ENCODE measurements around the gene LSAMP. TPM values are rescaled to one million over a fixed set of nuclear protein-coding genes. Genes with fewer than 3 reads are reported as not detected.

LSAMP gene
- total and polyA plus RNA-seq, 2 donors (not counting 3 experiments of a cell fraction or from before 2014, with no cell fraction given): not detected

DNA sequence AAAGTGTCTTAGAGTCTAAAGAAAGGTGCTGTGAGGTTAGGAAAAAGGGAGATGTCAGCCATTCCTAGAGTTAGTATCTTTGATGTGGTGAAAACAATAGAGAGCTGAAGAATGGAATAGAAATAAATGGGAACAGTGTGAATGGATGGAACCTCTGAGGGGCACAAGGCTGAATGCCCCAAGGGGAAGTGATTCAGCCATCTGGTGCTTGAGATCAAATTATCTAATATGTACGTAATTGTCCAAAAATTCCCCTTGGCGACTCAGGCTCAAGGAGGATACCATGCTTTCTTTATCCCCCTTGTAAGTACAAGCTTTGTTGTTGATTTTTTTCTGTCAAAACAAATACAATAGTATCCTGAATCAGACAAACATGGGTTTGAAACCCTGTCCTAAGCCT is 361.6 kb downstream of the LSAMP start:
- ChIA-PET CTCF (no interaction called here), POLR2A (interaction anchor here (0.6 kb wide), 1 partner anchor 42 kb away, joined by 3 read pairs; no protein-coding TSS in a partner anchor)
- intact Hi-C loops (cut with micrococcal nuclease) (no loop called here), dilution Hi-C loops (cut with MboI; ENCODE audit: extremely low pct_ligation_motif_present, low sequenced_read_pairs) (no loop called here)
- peak overlapping the region; percentile 20 for H3K27ac ChIP-seq (ENCODE audit: insufficient read depth, low read depth, low read length)
- no TSS peak for BruUV-seq (replicated peaks)
- no peaks in the 10 kb centered on the region for H4K20me1 ChIP-seq (replicated peaks; ENCODE audit: control insufficient read depth, extremely low read depth, insufficient read depth, low read length)
- no peaks in the 10 kb centered on the region for H3K9me3 ChIP-seq (replicated peaks; ENCODE audit: control insufficient read depth, insufficient read depth, low read length)
- no peak for FAIRE-seq
- H3K4me1 ChIP-seq (ENCODE audit: control insufficient read depth, extremely low read depth, insufficient read depth, low read length): no peaks in the 10 kb centered on the region
- no peak for TF ChIP-seq MAX (IDR thresholded peaks at IDR 0.05; ENCODE audit: insufficient read depth, insufficient read length)
- TF ChIP-seq JUN (IDR thresholded peaks at IDR 0.05; ENCODE audit: borderline replicate concordance, insufficient read depth, insufficient read length, low read depth): peak; percentile 29
- no peak for TF ChIP-seq MYC (IDR thresholded peaks at IDR 0.05; ENCODE audit: low read depth, low read length)
- peak; percentile 33 for TF ChIP-seq GATA2 (IDR thresholded peaks at IDR 0.05; ENCODE audit: insufficient read depth, insufficient read length, low read depth, low read length)
- peak; percentile 29 for TF ChIP-seq FOS (IDR thresholded peaks at IDR 0.05; ENCODE audit: borderline replicate concordance, insufficient read depth, low read length)
- TF ChIP-seq CTCF (IDR thresholded peaks at IDR 0.05; ENCODE audit: extremely low read depth in 1 of 2, insufficient read depth in 1 of 2, low read depth in 1 of 2, low read length in 2 of 2): no peak
- TF ChIP-seq EZH2 (IDR thresholded peaks at IDR 0.05; ENCODE audit: borderline replicate concordance, low read depth, low read length, severe bottlenecking): no peak
- no peak overlapping the region for H3K4me3 ChIP-seq (replicated peaks in 1 of 3; ENCODE audit: insufficient read depth in 1 of 3, low read depth in 1 of 3, low read length in 3 of 3)
- no peaks in the 10 kb centered on the region for H3K36me3 ChIP-seq (ENCODE audit: control insufficient read depth in 2 of 2, extremely low read depth in 1 of 2, insufficient read depth in 2 of 2, low read length in 2 of 2)
- no peak overlapping the region for H3K4me2 ChIP-seq (ENCODE audit: insufficient read depth, low read length)
- H3K9me1 ChIP-seq (replicated peaks; ENCODE audit: control insufficient read depth, extremely low read depth, insufficient read depth, low read length): no peaks in the 10 kb centered on the region
- H3K27me3 ChIP-seq (ENCODE audit: control insufficient read depth in 2 of 2, insufficient read depth in 2 of 2, low read length in 2 of 2): no peaks in the 10 kb centered on the region
- no peaks in the 10 kb centered on the region for H3K79me2 ChIP-seq (ENCODE audit: control insufficient read depth, insufficient read depth, low read length)
- H2AFZ ChIP-seq (ENCODE audit: low read depth, low read length): no peak overlapping the region
- peak; percentile 4 for DNase-seq (ENCODE audit: low read depth, low spot score)
- H3K9ac ChIP-seq (replicated peaks; ENCODE audit: extremely low read depth, insufficient read depth, low read length): no peak overlapping the region
